Caco-2 (cell line): ENCODE results near the gene RRP12. TPM values are rescaled to one million over a fixed set of nuclear protein-coding genes. Genes with fewer than 3 reads are reported as not detected.

ENCODE experiments used
- BruUV-seq: library from RNA; stranded (reverse); fragments of 400-500 nt; replicated peaks from 2 replicates; lab custom pipeline; 2021; lab: Mats Ljungman, UMichigan
- CTCF ChIA-PET: fragments of 300-600 bp; sonication (Branson Sonifier 250); formaldehyde crosslinking; loops from one replicate; lab custom pipeline; 2022; ENCODE audit warnings: antibody characterized with exemption; lab: Charles Lee
- POLR2A ChIA-PET: fragments of 300-600 bp; sonication (Branson Sonifier 250); formaldehyde crosslinking; loops from one replicate; lab custom pipeline; 2022; ENCODE audit warnings: antibody characterized with exemption; lab: Charles Lee
- DNase-seq, 2 experiments: peaks; one replicate each; pipeline versions ENCODE4 v3.0.0 to v3.0.0-alpha.2; 2020 to 2022
- H3K27me3 ChIP-seq: replicated peaks from 2 replicates; pipeline ENCODE4 v1.6.0; 2011; ENCODE audit warnings: low read length; ENCODE audit not compliant: control insufficient read depth, insufficient read depth
- H3K36me3 ChIP-seq: 2 replicates; pipeline ENCODE4 v1.5.1; 2011; ENCODE audit warnings: low read length; ENCODE audit not compliant: control insufficient read depth, insufficient read depth
- H3K4me1 ChIP-seq: fragments of 250-450 bp; sonication (Bioruptor Pico); 2 replicates; pipeline ENCODE4 v1.5.1; 2020; ENCODE audit warnings: mild to moderate bottlenecking
- H3K4me3 ChIP-seq: 2 replicates; pipeline ENCODE4 v1.5.1; 2011; ENCODE audit warnings: low read depth, mild to moderate bottlenecking, control low read depth, low read length
- H3K9me3 ChIP-seq: fragments of 250-450 bp; sonication (Bioruptor Pico); 2 replicates; pipeline ENCODE4 v1.5.1; 2020; ENCODE audit warnings: mild to moderate bottlenecking, moderate library complexity
- H3K27ac Mint-ChIP-seq: one replicate; pipeline ENCODE4 v1.8.0; 2022; ENCODE audit warnings: mixed read lengths; ENCODE audit not compliant: unreplicated experiment
- H3K27me3 Mint-ChIP-seq: one replicate; pipeline ENCODE4 v1.8.0; 2022; ENCODE audit warnings: mixed read lengths; ENCODE audit not compliant: insufficient read depth, unreplicated experiment
- H3K36me3 Mint-ChIP-seq: one replicate; pipeline ENCODE4 v1.8.0; 2022; ENCODE audit warnings: mild to moderate bottlenecking, mixed read lengths; ENCODE audit not compliant: insufficient read depth, unreplicated experiment
- H3K4me1 Mint-ChIP-seq: one replicate; pipeline ENCODE4 v1.8.0; 2022; ENCODE audit warnings: low read depth, mixed read lengths; ENCODE audit not compliant: unreplicated experiment
- H3K4me3 Mint-ChIP-seq: one replicate; pipeline ENCODE4 v1.8.0; 2022; ENCODE audit warnings: mild to moderate bottlenecking, moderate library complexity, mixed read lengths; ENCODE audit not compliant: unreplicated experiment
- H3K9me3 Mint-ChIP-seq: one replicate; pipeline ENCODE4 v1.8.0; 2022; ENCODE audit warnings: mixed read lengths; ENCODE audit not compliant: unreplicated experiment
- intact Hi-C: fragments of 100-400 bp; cut with micrococcal nuclease; formaldehyde crosslinking; loops from one replicate; pipeline ENCODE4 v1.10.0; 2022; ENCODE audit not compliant: unreplicated experiment
- total RNA-seq: library from RNA; stranded (reverse); gene quantifications from 2 replicates; pipeline ENCODE4 v1.2.3, GENCODE V29; 2022
- TF ChIP-seq, protein P1 (sequence below), 2 experiments: fragments of 200-600 bp in 1 of 2; IDR thresholded peaks; 1 replicate in 1 of 2; 2 replicates in 1 of 2; pipeline versions ENCODE4 v1.5.1 to v1.8.0; 2011 to 2022; ENCODE audit warnings: antibody characterized with exemption in 1 of 2, control low read depth in 1 of 2, inconsistent platforms in 1 of 2, low read depth in 1 of 2, low read length in 1 of 2, mild to moderate bottlenecking in 1 of 2, moderate library complexity in 1 of 2; ENCODE audit not compliant: insufficient read depth in 1 of 2, severe bottlenecking in 1 of 2, unreplicated experiment in 1 of 2

RRP12 gene
- total RNA-seq, 1 experiment from 2014 or later = 69.3 TPM

DNA sequence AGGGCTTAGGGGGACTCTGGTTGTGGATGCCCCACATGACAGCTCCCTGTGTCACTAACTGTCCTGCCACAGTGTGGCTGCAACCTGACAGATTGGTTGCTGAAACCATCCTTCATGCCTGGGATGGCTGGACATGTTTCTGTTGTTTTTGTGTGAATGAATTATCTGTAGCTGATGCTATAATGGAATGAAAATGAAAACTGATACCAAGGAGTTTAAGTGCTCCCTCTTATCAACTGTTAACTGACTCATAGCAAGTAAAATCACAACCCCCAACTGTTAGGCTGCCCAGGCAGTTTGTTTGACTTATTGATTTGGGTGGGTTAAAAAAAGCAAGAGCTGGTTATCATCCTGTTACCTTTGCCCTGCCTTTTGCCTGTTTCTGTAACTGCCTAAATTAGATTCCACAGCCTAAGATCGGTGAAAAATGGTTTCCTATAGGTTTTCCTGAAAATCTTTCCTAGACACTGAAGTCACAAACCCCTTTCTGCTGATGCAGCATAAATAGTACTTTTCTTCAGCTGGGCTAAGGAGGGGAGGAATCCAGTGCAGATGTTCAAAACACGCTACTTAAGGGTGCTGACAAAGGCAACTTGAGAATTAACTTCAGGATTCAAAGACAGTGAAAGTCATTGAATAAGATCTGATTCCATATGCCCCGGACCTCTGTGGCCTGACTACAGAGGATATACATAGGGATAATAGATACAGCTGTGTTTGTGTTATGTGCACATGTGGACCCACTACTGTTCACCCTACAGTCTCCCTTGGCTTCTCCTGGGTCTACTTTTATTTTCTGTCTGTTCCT, 72.3 kb downstream of the RRP12 start:
- Mint-ChIP-seq H3K36me3 (peaks cover 6% of the 10 kb centered on the region), H3K4me1 (peaks cover 38% of the 10 kb centered on the region), H3K4me3 (no peak overlapping the region), H3K27ac (peak overlapping the region; percentile 17), H3K9me3 (no peaks in the 10 kb centered on the region), H3K27me3 (no peaks in the 10 kb centered on the region)
- TF ChIP-seq, protein P1, sequence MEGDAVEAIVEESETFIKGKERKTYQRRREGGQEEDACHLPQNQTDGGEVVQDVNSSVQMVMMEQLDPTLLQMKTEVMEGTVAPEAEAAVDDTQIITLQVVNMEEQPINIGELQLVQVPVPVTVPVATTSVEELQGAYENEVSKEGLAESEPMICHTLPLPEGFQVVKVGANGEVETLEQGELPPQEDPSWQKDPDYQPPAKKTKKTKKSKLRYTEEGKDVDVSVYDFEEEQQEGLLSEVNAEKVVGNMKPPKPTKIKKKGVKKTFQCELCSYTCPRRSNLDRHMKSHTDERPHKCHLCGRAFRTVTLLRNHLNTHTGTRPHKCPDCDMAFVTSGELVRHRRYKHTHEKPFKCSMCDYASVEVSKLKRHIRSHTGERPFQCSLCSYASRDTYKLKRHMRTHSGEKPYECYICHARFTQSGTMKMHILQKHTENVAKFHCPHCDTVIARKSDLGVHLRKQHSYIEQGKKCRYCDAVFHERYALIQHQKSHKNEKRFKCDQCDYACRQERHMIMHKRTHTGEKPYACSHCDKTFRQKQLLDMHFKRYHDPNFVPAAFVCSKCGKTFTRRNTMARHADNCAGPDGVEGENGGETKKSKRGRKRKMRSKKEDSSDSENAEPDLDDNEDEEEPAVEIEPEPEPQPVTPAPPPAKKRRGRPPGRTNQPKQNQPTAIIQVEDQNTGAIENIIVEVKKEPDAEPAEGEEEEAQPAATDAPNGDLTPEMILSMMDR (IDR thresholded peaks at IDR 0.05; ENCODE audit: insufficient read depth in 1 of 2, low read depth in 1 of 2, low read length in 1 of 2, severe bottlenecking in 1 of 2, unreplicated experiment in 1 of 2) = no peak
- H3K4me1 ChIP-seq = peaks cover 33% of the 10 kb centered on the region
- intact Hi-C loops = loop anchor here (2.0 kb wide), 1 partner anchor 36 kb away; the partner anchor contains the start of gene ARHGAP19
- CTCF ChIA-PET = no interaction called here
- DNase-seq = no peak
- POLR2A ChIA-PET = no interaction called here
- H3K27me3 ChIP-seq = no peaks in the 10 kb centered on the region
- no peaks in the 10 kb centered on the region for H3K9me3 ChIP-seq
- BruUV-seq = no TSS peak
- H3K4me3 ChIP-seq = no peak overlapping the region
- H3K36me3 ChIP-seq = peaks cover 1% of the 10 kb centered on the region; the same call in 1 of the 2 replicates

DNA sequence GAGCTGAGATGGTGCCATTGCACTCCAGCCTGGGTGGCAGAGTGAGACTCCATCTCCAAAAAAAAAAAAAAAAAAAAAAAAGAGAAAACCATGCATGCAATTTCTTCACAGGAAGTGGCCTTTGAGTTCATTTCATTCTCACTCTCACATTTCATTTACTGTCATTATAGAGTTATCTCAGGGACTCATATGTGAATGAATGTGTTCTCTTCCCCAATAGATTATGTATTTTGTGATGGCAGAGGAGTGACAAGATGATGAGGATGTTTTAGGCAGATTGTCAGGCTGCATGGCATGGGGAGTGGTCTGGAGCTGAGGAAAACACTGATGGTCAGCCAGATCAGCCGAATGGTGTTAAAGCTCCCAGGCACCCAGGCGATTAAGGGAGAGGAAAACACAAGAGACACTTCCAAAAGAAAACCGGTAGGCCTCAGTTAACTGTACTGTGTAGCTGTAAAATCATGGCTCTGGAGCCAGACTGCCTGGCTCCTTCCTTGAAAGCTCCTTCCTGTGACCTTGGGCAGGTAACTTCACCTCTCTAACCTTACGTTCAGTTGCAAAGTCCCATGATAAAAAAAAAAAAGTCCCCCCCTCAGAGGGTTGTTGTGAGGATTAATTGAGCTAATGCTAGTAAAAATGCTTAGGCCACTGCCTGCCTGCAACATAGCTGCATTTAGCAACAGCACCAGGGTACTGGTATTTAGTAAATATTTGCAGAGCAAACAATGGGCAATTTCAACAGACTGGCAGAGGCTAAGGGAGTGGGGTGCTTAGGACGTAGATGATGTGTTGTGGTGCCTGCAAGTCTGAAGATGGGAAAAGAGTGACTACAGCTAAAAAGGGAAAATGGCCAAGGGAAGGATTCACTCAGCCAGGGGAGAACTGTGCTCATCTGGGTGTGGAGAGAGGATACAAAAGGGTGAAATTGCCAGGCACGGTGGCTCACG, 73.5 kb downstream of the RRP12 start:
- H3K27me3 Mint-ChIP-seq = no peaks in the 10 kb centered on the region
- H3K27me3 ChIP-seq = no peaks in the 10 kb centered on the region
- intact Hi-C loops = loop anchor here (2.0 kb wide), 1 partner anchor 35 kb away; the partner anchor contains the start of gene ARHGAP19
- H3K36me3 ChIP-seq = peaks cover 1% of the 10 kb centered on the region; the same call in 1 of the 2 replicates
- ChIA-PET CTCF (interaction anchor here (1.0 kb wide), 1 partner anchor 48 kb away, joined by 5 read pairs; no protein-coding TSS in a partner anchor), POLR2A (interaction anchor here (0.6 to 0.7 kb wide), 2 partner anchors 8 to 73 kb away, joined by 3 read pairs; partner anchors contain the start of gene FRAT1)
- BruUV-seq = no TSS peak
- peak overlapping the region; percentile 17 for H3K27ac Mint-ChIP-seq
- TF ChIP-seq, protein P1 (IDR thresholded peaks at IDR 0.05; ENCODE audit: insufficient read depth in 1 of 2, low read depth in 1 of 2, low read length in 1 of 2, severe bottlenecking in 1 of 2, unreplicated experiment in 1 of 2) = no peak
- H3K4me1 ChIP-seq = peaks cover 26% of the 10 kb centered on the region
- H3K4me3 ChIP-seq = no peak overlapping the region
- peaks cover 6% of the 10 kb centered on the region for H3K36me3 Mint-ChIP-seq
- no peaks in the 10 kb centered on the region for H3K9me3 Mint-ChIP-seq
- peaks cover 28% of the 10 kb centered on the region for H3K4me1 Mint-ChIP-seq
- H3K9me3 ChIP-seq = no peaks in the 10 kb centered on the region
- no peak overlapping the region for H3K4me3 Mint-ChIP-seq
- DNase-seq = peak; percentile 43 to 54

DNA sequence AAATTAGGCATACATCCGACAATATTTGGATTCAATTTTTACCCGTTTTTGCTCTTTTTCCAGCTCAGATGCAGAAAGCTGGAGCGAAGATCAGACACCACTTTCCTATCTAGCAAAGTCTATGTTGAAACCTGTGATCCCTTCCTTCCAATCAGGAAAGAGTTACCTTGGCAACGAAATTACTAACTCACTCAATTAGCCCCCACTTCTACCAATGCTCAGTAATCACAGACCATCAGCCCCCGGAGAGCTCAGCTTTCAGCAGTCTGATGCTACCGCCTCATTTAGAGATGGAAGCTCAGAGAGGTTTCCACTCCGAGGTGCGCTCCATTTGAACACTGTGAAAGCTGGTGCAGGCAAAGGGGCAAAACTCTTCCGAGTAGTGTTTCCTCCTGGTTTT, 75.4 kb downstream of the RRP12 start:
- Mint-ChIP-seq H3K4me1 (peaks cover 21% of the 10 kb centered on the region), H3K9me3 (no peaks in the 10 kb centered on the region), H3K27ac (no peak overlapping the region), H3K36me3 (peaks cover 6% of the 10 kb centered on the region), H3K27me3 (no peaks in the 10 kb centered on the region), H3K4me3 (no peak overlapping the region)
- Histone ChIP-seq H3K9me3 (no peaks in the 10 kb centered on the region), H3K27me3 (no peaks in the 10 kb centered on the region), H3K4me1 (peaks cover 20% of the 10 kb centered on the region), H3K4me3 (no peak overlapping the region), H3K36me3 (no peaks in the 10 kb centered on the region; the same call in 1 of the 2 replicates)
- no peak for DNase-seq
- BruUV-seq = no TSS peak
- intact Hi-C loops = no loop called here
- POLR2A ChIA-PET = no interaction called here
- TF ChIP-seq, protein P1 (IDR thresholded peaks at IDR 0.05; ENCODE audit: insufficient read depth in 1 of 2, low read depth in 1 of 2, low read length in 1 of 2, severe bottlenecking in 1 of 2, unreplicated experiment in 1 of 2) = no peak
- CTCF ChIA-PET = no interaction called here
